AG04450 (cell line): Measurements from ENCODE around the gene ITFG1. TPM values are rescaled to one million over a fixed set of nuclear protein-coding genes. Genes with fewer than 3 reads are reported as not detected.
A peak's percentile ranks its signal among the peaks of the same experiment; 100 is the strongest.
"Not testable (repeated sequence)": the region's sequence is repeated elsewhere in the genome, so short reads cannot be mapped to it uniquely, and the experiment has no call there.

Experiments used
- CTCF ChIA-PET: fragments of 300-600, 350-600 bp; formaldehyde crosslinking; extraction: SDS; loops from one replicate; lab custom pipeline; 2022; ENCODE audit warnings: antibody characterized with exemption, inconsistent platforms; lab: Charles Lee
- POLR2A ChIA-PET: fragments of 350-600 bp; formaldehyde crosslinking; extraction: SDS; loops from one replicate; lab custom pipeline; 2021; ENCODE audit warnings: antibody characterized with exemption, inconsistent platforms; lab: Yijun Ruan, JAX
- DNase-seq: peaks from one replicate; pipeline ENCODE4 v3.0.0-alpha.2; 2011; ENCODE audit warnings: low read depth, low spot score
- H3K27ac ChIP-seq: one replicate; pipeline ENCODE4 v1.5.1; 2012; ENCODE audit warnings: low read depth, low read length, control low read depth
- H3K27me3 ChIP-seq: one replicate; pipeline ENCODE4 v1.6.0; 2012; ENCODE audit warnings: low read length; ENCODE audit not compliant: control insufficient read depth, insufficient read depth
- H3K4me3 ChIP-seq: 2 replicates; pipeline ENCODE4 v1.5.1; 2011; ENCODE audit warnings: mild to moderate bottlenecking, low read depth, low read length, control low read depth
- H3K9me3 ChIP-seq: 2 replicates; pipeline ENCODE4 v1.5.1; 2012; ENCODE audit warnings: low read length; ENCODE audit not compliant: control insufficient read depth, insufficient read depth
- CTCF ChIP-seq: IDR thresholded peaks from 2 replicates; pipeline ENCODE4 v1.5.1; 2011; ENCODE audit warnings: low read depth, low read length, control low read depth, inconsistent platforms
- polyA plus RNA-seq: library from polyadenylated mRNA; depleted of rRNA; stranded (reverse); fragments of >200 nt; gene quantifications from 2 replicates; pipeline ENCODE4 v1.2.3, GENCODE V29; 2011

Gene ITFG1
- polyA plus RNA-seq, 1 experiment: 125 TPM

GRCh38 chr16:47158992-47159391, 301.9 kb downstream of the ITFG1 start:
- CTCF ChIA-PET: interaction anchor here (4.2 kb wide), 1 partner anchor 16 kb away, joined by 34 read pairs; the partner anchor contains the start of gene NETO2
- TF ChIP-seq CTCF: no peak
- POLR2A ChIA-PET: no interaction called here
- no peak overlapping the region for H3K4me3 ChIP-seq
- DNase-seq: no peak
- no peaks in the 10 kb centered on the region for H3K27me3 ChIP-seq
- H3K27ac ChIP-seq: no peak overlapping the region
- no peaks in the 10 kb centered on the region for H3K9me3 ChIP-seq

- 0 out of 2 replicates have a peak, but pooled peaks cover 3% of the 10 kb centered on the region for H3K9me3 ChIP-seq
- CTCF ChIA-PET: interaction anchor here (4.0 kb wide), 1 partner anchor 15 kb away, joined by 17 read pairs; no protein-coding TSS in a partner anchor
- no peaks in the 10 kb centered on the region for H3K27me3 ChIP-seq
- DNase-seq: no peak
- TF ChIP-seq CTCF: no peak
- no peak overlapping the region for H3K4me3 ChIP-seq
- POLR2A ChIA-PET: no interaction called here
- H3K27ac ChIP-seq: no peak overlapping the region
Observed at GRCh38 chr16:47156680-47157215, 304.1 kb downstream of the ITFG1 start.

GRCh38 chr16:47152501-47152900, 308.4 kb downstream of the ITFG1 start:
- POLR2A ChIA-PET, H3K4me3 ChIP-seq, CTCF ChIA-PET: not testable (repeated sequence)

GRCh38 chr16:47150067-47150466, 310.8 kb downstream of the ITFG1 start:
- no peak for DNase-seq
- H3K4me3 ChIP-seq: no peak overlapping the region
- H3K27ac ChIP-seq: no peak overlapping the region
- H3K27me3 ChIP-seq: no peaks in the 10 kb centered on the region
- no peak for TF ChIP-seq CTCF
- ChIA-PET CTCF (interaction anchor here (2.2 kb wide), 1 partner anchor 8 kb away, joined by 8 read pairs; no protein-coding TSS in a partner anchor), POLR2A (no interaction called here)
- H3K9me3 ChIP-seq: 0 out of 2 replicates have a peak, but pooled peaks cover 3% of the 10 kb centered on the region

More at GRCh38 chr16:47152501-47152900, 308.4 kb downstream of the ITFG1 start:
- DNase-seq, H3K27me3 ChIP-seq, H3K27ac ChIP-seq, H3K9me3 ChIP-seq: not testable (repeated sequence)

- Histone ChIP-seq H3K4me3 (peak overlapping the region; percentile 63), H3K27me3 (no peaks in the 10 kb centered on the region), H3K9me3 (no peaks in the 10 kb centered on the region), H3K27ac (no peak overlapping the region)
- ChIA-PET CTCF (interaction anchor here (0.6 to 6.5 kb wide), 13 partner anchors 10 to 1021 kb away, joined by 3 to 99 read pairs (median 8); partner anchors contain the start of genes ABCC12, ITFG1 and PHKB), POLR2A (no interaction called here)
- no peak for DNase-seq
- TF ChIP-seq CTCF: no peak
Observed at GRCh38 chr16:47144559-47144877, 316.3 kb downstream of the ITFG1 start.
